Hematopoietic multipotent progenitor cell treated with erythropoietin and hydrocortisone succinate and interleukin-3 and kit ligand, for 17 days (in vitro differentiated cells): ENCODE results near the gene LUZP2.

ENCODE experiments used
- DNase-seq: peaks from one replicate; pipeline ENCODE4 v3.0.0-alpha.2; 2015; ENCODE audit warnings: low spot score

Gene LUZP2

GRCh38 chr11:24496736-24497725 lies at the start of gene LUZP2:
Gene LUZP2 (plus strand): TSS chr11:24497053.
- DNase-seq = no peak

- DNase-seq = no peak
These were observed 43.6 kb upstream of the LUZP2 start for GRCh38 chr11:24453129-24453718.

- DNase-seq = no peak
These were observed 38.9 kb upstream of the LUZP2 start for GRCh38 chr11:24457985-24458384.

GRCh38 chr11:24470431-24470830 lies 26.4 kb upstream of the LUZP2 start:
- DNase-seq = no peak

- DNase-seq = no peak
These were observed 25.8 kb upstream of the LUZP2 start for GRCh38 chr11:24471084-24471483.

- DNase-seq = no peak
These were observed 18.1 kb upstream of the LUZP2 start for GRCh38 chr11:24478718-24479117.

GRCh38 chr11:24489477-24489876 lies 7.4 kb upstream of the LUZP2 start:
- no peak for DNase-seq

GRCh38 chr11:24496386-24496735 lies 492 bp upstream of the LUZP2 start:
- no peak for DNase-seq

- DNase-seq = no peak
These were observed 978 bp downstream of the LUZP2 start for GRCh38 chr11:24497831-24498230.

GRCh38 chr11:24502425-24502824 lies 5.6 kb downstream of the LUZP2 start:
- no peak for DNase-seq

GRCh38 chr11:24509114-24509513 lies 12.3 kb downstream of the LUZP2 start:
- no peak for DNase-seq

GRCh38 chr11:24511511-24511910 lies 14.7 kb downstream of the LUZP2 start:
- DNase-seq = no peak

GRCh38 chr11:24513479-24514218 lies 16.8 kb downstream of the LUZP2 start:
- no peak for DNase-seq

GRCh38 chr11:24514219-24514594 lies 17.4 kb downstream of the LUZP2 start:
- DNase-seq = no peak

- DNase-seq = no peak
These were observed 18.8 kb downstream of the LUZP2 start for GRCh38 chr11:24515632-24516031.

GRCh38 chr11:24516638-24517037 lies 19.8 kb downstream of the LUZP2 start:
- DNase-seq = no peak

- DNase-seq = no peak
These were observed 24.7 kb downstream of the LUZP2 start for GRCh38 chr11:24521601-24522000.

GRCh38 chr11:24524156-24524555 lies 27.3 kb downstream of the LUZP2 start:
- DNase-seq = no peak

- DNase-seq = no peak
These were observed 34.7 kb downstream of the LUZP2 start for GRCh38 chr11:24531528-24531927.

- DNase-seq = no peak
These were observed 46.9 kb downstream of the LUZP2 start for GRCh38 chr11:24543771-24544170.

GRCh38 chr11:24556693-24557092 lies 59.8 kb downstream of the LUZP2 start:
- no peak for DNase-seq

- DNase-seq = no peak
These were observed 62.5 kb downstream of the LUZP2 start for GRCh38 chr11:24559315-24559714.

- DNase-seq = no peak
These were observed 63.5 kb downstream of the LUZP2 start for GRCh38 chr11:24560324-24560723.
